Natural killer cell (primary cell): Measurements from ENCODE around the gene DDX54. TPM values are rescaled to one million over a fixed set of nuclear protein-coding genes. Genes with fewer than 3 reads are reported as not detected.

ENCODE experiments used
- ATAC-seq, 3 donors: fragments of 150-1000 bp in 2 of 3; fragments of 200-7000 bp in 1 of 3; cut with Tn5 transposase; 1 replicate in 1 of 3; 2 replicates in 2 of 3; pipeline ENCODE4 v1.10.0; 2021; ENCODE audit warnings: mild to moderate bottlenecking in 2 of 3, moderate library complexity in 2 of 3
- DNase-seq, 2 donors: peaks; one replicate each; pipeline versions ENCODE4 v3.0.0 to v3.0.0-alpha.2; 2013 to 2021; ENCODE audit warnings: mixed read lengths in 1 of 2
- H3K27ac ChIP-seq: one replicate; pipeline ENCODE4 v1.5.1; 2013; ENCODE audit warnings: mild to moderate bottlenecking, low read length
- H3K27me3 ChIP-seq: one replicate; pipeline ENCODE4 v1.6.1; 2013; ENCODE audit warnings: low read length; ENCODE audit not compliant: control insufficient read depth, insufficient read depth
- H3K36me3 ChIP-seq: one replicate; pipeline ENCODE4 v1.6.1; 2013; ENCODE audit warnings: low read length; ENCODE audit not compliant: control insufficient read depth, insufficient read depth
- H3K4me1 ChIP-seq: one replicate; pipeline ENCODE4 v1.6.1; 2013; ENCODE audit warnings: low read length; ENCODE audit not compliant: control insufficient read depth, insufficient read depth
- H3K4me3 ChIP-seq: one replicate; pipeline ENCODE4 v1.5.1; 2013; ENCODE audit warnings: low read length
- H3K9me3 ChIP-seq: one replicate; pipeline ENCODE4 v1.6.1; 2013; ENCODE audit warnings: low read length; ENCODE audit not compliant: control insufficient read depth, insufficient read depth
- H3K27ac Mint-ChIP-seq, 2 donors: one replicate each; pipeline ENCODE4 v1.8.0; 2022; ENCODE audit warnings: mild to moderate bottlenecking in 2 of 2, mixed read lengths in 2 of 2, moderate library complexity in 1 of 2
- H3K27me3 Mint-ChIP-seq, 2 donors: one replicate each; pipeline ENCODE4 v1.8.0; 2022; ENCODE audit warnings: low read depth in 2 of 2, mixed read lengths in 2 of 2
- H3K36me3 Mint-ChIP-seq: one replicate; pipeline ENCODE4 v1.8.0; 2022; ENCODE audit warnings: mixed read lengths
- H3K4me1 Mint-ChIP-seq, 2 donors: one replicate each; pipeline ENCODE4 v1.8.0; 2022; ENCODE audit warnings: mixed read lengths in 2 of 2
- H3K4me3 Mint-ChIP-seq: one replicate; pipeline ENCODE4 v1.8.0; 2022; ENCODE audit warnings: mild to moderate bottlenecking, moderate library complexity, mixed read lengths
- H3K9me3 Mint-ChIP-seq, 2 donors: one replicate each; pipeline ENCODE4 v1.8.0; 2022; ENCODE audit warnings: mixed read lengths in 2 of 2
- CTCF ChIP-seq: fragments of 200-600 bp; IDR thresholded peaks from one replicate; pipeline ENCODE4 v1.8.0; 2022; ENCODE audit warnings: antibody characterized with exemption
- WGBS: methylation state at CpG from one replicate; pipeline ENCODE4 v1.1.7; 2013; ENCODE audit warnings: missing lambda C conversion rate; ENCODE audit not compliant: insufficient coverage; 5-methylcytosine and 5-hydroxymethylcytosine counted together
- intact Hi-C: fragments of 100-400 bp; cut with micrococcal nuclease; formaldehyde crosslinking; loops from one replicate; pipeline ENCODE4 v1.14.2; 2022
- total RNA-seq, 4 donors: library from RNA; stranded (reverse); fragments of 120-200 nt in 1 of 4; gene quantifications; one replicate each; pipeline versions ENCODE4 v1.2.3 to v1.2.4, GENCODE V29; 2013 to 2022

DDX54 gene
- total RNA-seq, 3 donors from 2014 or later (not counting 1 experiment from before 2014, with no cell fraction given): 84.6 to 100 (median 97.1) TPM

GRCh38 chr12:113129664-113130456 is 55.4 kb downstream of the DDX54 start:
- Histone ChIP-seq H3K27ac (no peak overlapping the region), H3K27me3 (no peaks in the 10 kb centered on the region), H3K4me3 (no peak overlapping the region), H3K36me3 (no peaks in the 10 kb centered on the region), H3K4me1 (peaks cover 4% of the 10 kb centered on the region), H3K9me3 (no peaks in the 10 kb centered on the region)
- 70% methylated on average over 17 of the region's 17 CpGs for WGBS
- TF ChIP-seq CTCF: no peak
- no peaks in the 10 kb centered on the region for H3K36me3 Mint-ChIP-seq
- intact Hi-C loops: no loop called here
- H3K27ac Mint-ChIP-seq: no peak overlapping the region
- DNase-seq: no peak
- H3K27me3 Mint-ChIP-seq: peaks cover 0 to 9% of the 10 kb centered on the region in 2 donors
- H3K4me3 Mint-ChIP-seq: no peak overlapping the region
- H3K9me3 Mint-ChIP-seq: no peaks in the 10 kb centered on the region
- ATAC-seq: peak in 1 of 3 donors; percentile 21
- no peaks in the 10 kb centered on the region for H3K4me1 Mint-ChIP-seq

GRCh38 chr12:113128802-113129663 is 56.2 kb downstream of the DDX54 start:
- TF ChIP-seq CTCF: no peak
- H3K27ac Mint-ChIP-seq: no peak overlapping the region
- H3K27me3 ChIP-seq: no peaks in the 10 kb centered on the region
- no peaks in the 10 kb centered on the region for H3K36me3 Mint-ChIP-seq
- H3K27ac ChIP-seq: no peak overlapping the region
- no peaks in the 10 kb centered on the region for H3K9me3 Mint-ChIP-seq
- no peaks in the 10 kb centered on the region for H3K9me3 ChIP-seq
- intact Hi-C loops: no loop called here
- H3K4me3 ChIP-seq: no peak overlapping the region
- peaks cover 0 to 8% of the 10 kb centered on the region in 2 donors for H3K27me3 Mint-ChIP-seq
- H3K4me3 Mint-ChIP-seq: no peak overlapping the region
- ATAC-seq (no peak), DNase-seq (no peak)
- WGBS: 64% methylated on average over 8 of the region's 9 CpGs
- H3K4me1 Mint-ChIP-seq: no peaks in the 10 kb centered on the region
- no peaks in the 10 kb centered on the region for H3K36me3 ChIP-seq
- H3K4me1 ChIP-seq: peaks cover 4% of the 10 kb centered on the region

GRCh38 chr12:113127791-113128199 is 57.5 kb downstream of the DDX54 start:
- no peaks in the 10 kb centered on the region for H3K27me3 ChIP-seq
- WGBS: 43% methylated on average over 15 of the region's 15 CpGs
- Mint-ChIP-seq H3K9me3 (no peaks in the 10 kb centered on the region), H3K36me3 (no peaks in the 10 kb centered on the region), H3K27ac (no peak overlapping the region), H3K4me1 (no peaks in the 10 kb centered on the region), H3K4me3 (no peak overlapping the region), H3K27me3 (peaks cover 7 to 10% of the 10 kb centered on the region in 2 donors)
- no peak overlapping the region for H3K4me3 ChIP-seq
- no peak overlapping the region for H3K27ac ChIP-seq
- peaks cover 4% of the 10 kb centered on the region for H3K4me1 ChIP-seq
- ATAC-seq: no peak
- H3K9me3 ChIP-seq: no peaks in the 10 kb centered on the region
- no peak for TF ChIP-seq CTCF
- intact Hi-C loops: no loop called here
- no peak for DNase-seq
- H3K36me3 ChIP-seq: no peaks in the 10 kb centered on the region
